ENCODE data around the gene CCS. TPM values are rescaled to one million over a fixed set of nuclear protein-coding genes. Genes with fewer than 3 reads are reported as not detected.

CCS gene
- total RNA-seq, 1 donor from 2014 or later = 22.1 TPM

DNA sequence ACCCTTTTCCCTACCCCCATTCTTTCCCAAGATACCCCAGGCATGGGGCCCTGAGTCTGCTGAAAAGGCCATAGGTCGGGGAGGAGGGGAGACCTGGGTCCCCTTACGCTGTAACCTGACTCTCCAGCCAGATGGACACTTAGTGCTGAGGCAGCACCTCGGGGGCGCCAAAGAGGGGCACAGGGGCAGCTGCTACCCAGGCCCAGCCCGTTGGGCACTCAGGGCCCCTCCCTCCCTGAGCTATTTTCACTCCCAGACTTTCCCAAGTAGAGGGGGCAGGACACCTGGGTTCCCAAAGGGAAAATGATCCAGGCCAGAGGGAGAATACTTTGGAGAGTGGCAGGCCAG lies 45.3 kb upstream of the CCS start:
- TF ChIP-seq, protein P1, sequence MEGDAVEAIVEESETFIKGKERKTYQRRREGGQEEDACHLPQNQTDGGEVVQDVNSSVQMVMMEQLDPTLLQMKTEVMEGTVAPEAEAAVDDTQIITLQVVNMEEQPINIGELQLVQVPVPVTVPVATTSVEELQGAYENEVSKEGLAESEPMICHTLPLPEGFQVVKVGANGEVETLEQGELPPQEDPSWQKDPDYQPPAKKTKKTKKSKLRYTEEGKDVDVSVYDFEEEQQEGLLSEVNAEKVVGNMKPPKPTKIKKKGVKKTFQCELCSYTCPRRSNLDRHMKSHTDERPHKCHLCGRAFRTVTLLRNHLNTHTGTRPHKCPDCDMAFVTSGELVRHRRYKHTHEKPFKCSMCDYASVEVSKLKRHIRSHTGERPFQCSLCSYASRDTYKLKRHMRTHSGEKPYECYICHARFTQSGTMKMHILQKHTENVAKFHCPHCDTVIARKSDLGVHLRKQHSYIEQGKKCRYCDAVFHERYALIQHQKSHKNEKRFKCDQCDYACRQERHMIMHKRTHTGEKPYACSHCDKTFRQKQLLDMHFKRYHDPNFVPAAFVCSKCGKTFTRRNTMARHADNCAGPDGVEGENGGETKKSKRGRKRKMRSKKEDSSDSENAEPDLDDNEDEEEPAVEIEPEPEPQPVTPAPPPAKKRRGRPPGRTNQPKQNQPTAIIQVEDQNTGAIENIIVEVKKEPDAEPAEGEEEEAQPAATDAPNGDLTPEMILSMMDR (conservative IDR thresholded peaks at IDR 0.05; ENCODE audit: low read depth, low read length) = no peak
- no peak overlapping the region for H3K4me3 ChIP-seq (ENCODE audit: low read depth, low read length)
- no peak for DNase-seq (ENCODE audit: low read depth)

DNA sequence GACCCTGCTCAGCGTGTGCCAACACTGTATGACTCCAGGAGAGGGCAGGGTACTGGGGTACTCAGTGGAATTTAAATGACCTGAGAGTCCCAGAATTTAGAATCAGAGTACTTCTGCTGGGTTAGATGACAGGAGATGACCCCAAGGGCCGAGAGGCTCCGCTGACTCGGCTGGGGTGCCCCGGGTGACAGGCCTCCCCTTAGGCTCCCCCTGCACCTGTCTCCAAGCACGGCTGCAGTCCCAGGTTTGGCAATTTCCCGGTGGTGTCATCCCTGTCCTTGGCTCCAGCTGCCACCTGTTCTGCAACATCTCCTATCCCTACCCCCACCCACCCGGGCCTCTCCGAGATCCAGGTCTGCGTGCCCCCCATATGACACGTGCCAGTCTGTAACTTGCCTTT lies 44.9 kb upstream of the CCS start:
- TF ChIP-seq, protein P1 (conservative IDR thresholded peaks at IDR 0.05; ENCODE audit: low read depth, low read length) = no peak
- H3K4me3 ChIP-seq (ENCODE audit: low read depth, low read length) = no peak overlapping the region
- DNase-seq (ENCODE audit: low read depth) = no peak

DNA sequence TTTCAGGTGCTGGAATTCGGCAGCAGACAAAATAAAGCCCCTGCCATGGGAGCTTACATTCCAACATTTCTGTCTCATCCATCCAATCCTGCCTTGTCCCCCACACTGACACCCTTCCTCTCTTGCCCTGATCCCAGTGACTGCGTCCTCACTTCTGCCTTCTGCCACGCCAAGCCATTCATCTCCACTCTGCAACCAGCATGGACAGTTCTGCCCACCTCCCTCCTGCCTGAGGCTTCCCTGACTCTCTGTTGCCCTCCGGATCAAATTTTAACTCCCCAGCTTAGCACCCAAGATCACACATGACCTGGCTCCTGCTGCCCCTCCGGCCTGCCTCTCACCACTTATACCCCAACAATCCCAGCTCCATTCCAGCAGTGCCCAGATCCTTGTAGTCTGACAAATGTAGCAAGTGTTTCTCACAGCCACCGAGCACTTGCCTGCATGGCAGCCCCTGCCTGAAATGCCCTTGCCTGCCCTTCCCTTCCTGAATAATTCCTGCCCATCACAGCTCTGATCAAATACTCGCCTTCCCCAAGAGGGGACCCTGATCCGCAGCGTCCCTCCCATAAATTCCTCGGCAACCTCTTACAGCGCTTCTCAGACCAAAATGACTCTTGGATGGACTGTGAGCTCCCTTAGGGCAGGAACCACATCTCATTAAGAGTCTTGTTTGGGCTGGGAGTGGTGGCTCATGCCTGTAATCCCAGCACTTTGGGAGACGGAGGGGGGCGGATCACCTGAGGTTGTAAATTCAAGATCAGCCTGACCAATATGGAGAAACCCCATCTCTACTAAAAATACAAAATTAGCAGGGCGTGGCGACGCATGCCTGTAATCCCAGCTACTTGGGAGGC lies 44.0 kb upstream of the CCS start:
- TF ChIP-seq, protein P1 (conservative IDR thresholded peaks at IDR 0.05; ENCODE audit: low read depth, low read length) = no peak
- no peak overlapping the region for H3K4me3 ChIP-seq (ENCODE audit: low read depth, low read length)
- DNase-seq (ENCODE audit: low read depth) = no peak

DNA sequence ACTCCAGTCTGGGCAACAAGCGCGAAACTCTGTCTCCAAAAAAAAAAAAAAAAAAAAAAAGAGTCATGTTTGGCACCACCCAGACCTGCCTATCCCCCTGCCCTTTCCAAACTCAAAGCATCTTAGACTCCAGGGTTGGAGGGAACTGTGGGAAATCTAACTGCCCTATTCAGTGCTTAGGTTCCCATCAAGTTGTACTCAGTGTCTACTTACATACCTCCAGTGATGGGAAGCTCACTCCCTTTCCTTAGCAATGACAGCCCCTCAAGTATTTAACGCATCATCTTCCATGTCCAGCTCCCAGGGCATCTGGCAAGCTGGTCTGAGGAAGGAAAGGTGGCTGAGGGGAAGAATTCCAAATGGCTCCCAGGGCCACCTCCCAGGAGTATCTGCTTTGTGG lies 43.3 kb upstream of the CCS start:
- TF ChIP-seq, protein P1 (conservative IDR thresholded peaks at IDR 0.05; ENCODE audit: low read depth, low read length) = no peak
- H3K4me3 ChIP-seq (ENCODE audit: low read depth, low read length) = no peak overlapping the region
- no peak for DNase-seq (ENCODE audit: low read depth)

DNA sequence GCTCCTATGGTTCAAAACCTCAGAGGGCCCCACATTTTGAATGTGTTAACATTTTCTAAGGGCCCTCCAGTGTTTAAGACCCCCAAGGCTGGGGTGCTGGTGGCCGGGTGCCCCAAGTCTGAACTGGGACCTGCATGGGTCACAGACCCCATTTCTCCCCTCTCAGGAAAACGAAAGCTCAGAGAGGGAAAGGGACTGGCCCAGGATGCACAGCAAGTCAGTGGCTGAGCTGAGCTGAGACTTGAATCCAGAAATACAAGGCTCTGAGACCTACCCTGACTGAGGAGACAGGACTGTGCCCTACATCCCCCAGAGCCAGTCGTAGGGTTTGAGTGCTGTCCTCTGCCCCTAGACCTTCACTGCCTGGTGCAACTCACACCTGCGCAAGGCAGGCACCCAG lies 42.1 kb upstream of the CCS start:
- TF ChIP-seq, protein P1 (conservative IDR thresholded peaks at IDR 0.05; ENCODE audit: low read depth, low read length) = no peak
- DNase-seq (ENCODE audit: low read depth) = no peak
- H3K4me3 ChIP-seq (ENCODE audit: low read depth, low read length) = no peak overlapping the region

DNA sequence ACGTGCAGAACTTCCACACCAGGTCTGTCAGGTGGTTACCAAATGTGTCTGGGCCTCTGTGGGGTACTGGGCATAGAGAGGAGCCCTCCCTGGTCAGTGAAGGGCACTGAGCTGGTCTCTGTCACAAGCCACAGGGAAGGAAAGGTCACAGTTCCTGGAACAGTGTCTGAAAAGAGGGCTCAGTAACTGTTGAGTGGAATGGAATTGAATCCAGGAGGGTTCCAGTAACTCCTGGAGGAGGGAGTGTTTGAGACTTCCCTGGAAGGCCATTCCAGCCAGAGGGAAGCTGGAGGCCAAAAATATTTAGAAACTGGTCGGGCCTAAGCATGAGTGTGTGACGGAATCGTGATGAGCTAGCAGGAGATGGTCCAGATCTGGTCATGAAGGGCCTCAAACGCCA lies 38.4 kb upstream of the CCS start:
- no peak overlapping the region for H3K4me3 ChIP-seq (ENCODE audit: low read depth, low read length)
- TF ChIP-seq, protein P1 (conservative IDR thresholded peaks at IDR 0.05; ENCODE audit: low read depth, low read length) = no peak
- DNase-seq (ENCODE audit: low read depth) = no peak

DNA sequence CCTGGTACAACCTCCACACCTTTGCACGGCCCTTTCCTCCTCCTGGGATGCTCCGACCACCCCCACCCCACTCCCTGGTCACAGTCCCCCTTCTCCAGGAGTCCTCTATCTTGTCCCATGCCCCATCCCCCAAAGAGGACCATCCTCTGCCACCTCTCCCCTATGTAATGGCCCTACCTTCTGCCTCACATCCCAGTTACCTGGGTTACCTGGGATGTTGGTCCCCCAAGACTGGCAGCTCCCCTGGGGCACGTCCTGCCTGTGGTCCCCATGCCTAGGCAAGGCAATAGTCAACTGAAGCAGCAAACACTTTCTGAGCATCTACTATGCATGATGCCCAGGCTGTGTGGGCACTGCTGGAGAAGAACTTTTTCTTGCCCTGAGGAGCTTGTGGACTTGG lies 37.6 kb upstream of the CCS start:
- no peak overlapping the region for H3K4me3 ChIP-seq (ENCODE audit: low read depth, low read length)
- TF ChIP-seq, protein P1 (conservative IDR thresholded peaks at IDR 0.05; ENCODE audit: low read depth, low read length) = no peak
- no peak for DNase-seq (ENCODE audit: low read depth)

Measured in epithelial cell of proximal tubule (primary cell).